Stimulated activated CD4-positive, alpha-beta T cell treated with anti-CD3 and anti-CD28 coated beads, Interleukin-1b, Interleukin-23, amount 100 ng/mL, for 48 hours (primary cell): ENCODE measurements around the gene GFM1.
"Not testable (repeated sequence)": the region's sequence is repeated elsewhere in the genome, so short reads cannot be mapped to it uniquely, and the experiment has no call there.

Experiments
- DNase-seq: peaks from one replicate; pipeline ENCODE4 v3.0.0-alpha.2; 2020

GFM1 gene

GRCh38 chr3:158679547-158680000, 35.2 kb downstream of the GFM1 start:
- DNase-seq, result no peak

- no peak for DNase-seq
Measured at GRCh38 chr3:158680861-158681260, 36.5 kb downstream of the GFM1 start.

DNA sequence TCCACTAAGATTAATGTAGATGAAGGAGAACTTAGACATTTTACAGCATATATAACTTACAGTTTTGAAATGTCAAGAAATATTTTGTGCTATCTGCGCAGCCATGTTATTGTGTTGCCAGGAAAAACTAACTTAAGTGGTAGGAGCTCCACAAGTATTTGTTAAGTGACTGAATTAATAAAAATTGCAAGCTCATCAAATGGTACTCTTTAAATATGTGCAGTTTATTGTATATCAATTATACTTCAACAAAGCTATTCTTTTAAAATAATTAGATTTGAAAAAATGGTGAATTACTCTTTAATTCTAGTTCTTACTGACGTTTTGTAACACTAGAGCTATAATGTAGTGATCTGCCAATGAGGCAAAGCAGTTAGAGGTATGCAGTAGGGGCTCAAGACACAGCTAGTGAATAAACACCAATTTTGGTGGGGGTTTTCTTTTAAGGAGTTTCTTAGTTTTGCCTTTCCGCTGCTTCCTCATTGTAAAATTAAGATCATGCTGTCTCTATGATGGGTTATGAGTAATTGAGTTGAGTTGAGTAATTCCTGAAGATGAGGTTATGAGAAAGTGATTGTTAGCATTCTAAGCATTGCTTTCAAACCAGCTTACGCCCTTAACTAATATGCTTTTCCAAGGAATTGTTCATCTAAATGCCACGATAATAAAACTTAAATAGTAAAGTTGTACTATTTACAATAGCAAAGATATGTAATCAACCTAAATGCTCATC, 39.1 kb downstream of the GFM1 start:
- DNase-seq, result no peak

DNA sequence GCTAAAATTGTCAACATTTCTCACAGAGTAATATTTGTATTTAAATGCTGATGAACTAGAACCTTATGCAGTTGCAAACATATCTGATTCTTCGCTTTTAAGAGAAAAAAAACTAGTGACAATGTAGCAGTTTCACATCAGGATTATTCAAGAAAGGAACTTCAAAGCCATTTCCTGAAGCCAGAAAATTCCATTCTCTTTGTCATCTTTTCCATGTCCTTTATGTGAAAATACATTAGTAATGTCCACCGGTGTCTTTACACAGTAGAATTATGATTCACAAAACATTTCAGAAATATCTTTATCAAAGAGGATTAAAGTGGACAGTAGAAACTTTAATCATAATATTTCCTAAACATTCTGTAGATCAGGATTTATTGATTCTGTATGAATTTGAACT, 40.8 kb downstream of the GFM1 start:
- DNase-seq, result no peak

- not testable (repeated sequence) for DNase-seq
Measured at GRCh38 chr3:158693866-158694456, 49.6 kb downstream of the GFM1 start.

GRCh38 chr3:158696618-158697017, 52.3 kb downstream of the GFM1 start:
- no peak for DNase-seq

GRCh38 chr3:158700559-158700958, 56.2 kb downstream of the GFM1 start:
- no peak for DNase-seq

GRCh38 chr3:158701420-158702065, 57.2 kb downstream of the GFM1 start:
- no peak for DNase-seq

GRCh38 chr3:158702815-158703481, 58.6 kb downstream of the GFM1 start:
- DNase-seq, result no peak

DNA sequence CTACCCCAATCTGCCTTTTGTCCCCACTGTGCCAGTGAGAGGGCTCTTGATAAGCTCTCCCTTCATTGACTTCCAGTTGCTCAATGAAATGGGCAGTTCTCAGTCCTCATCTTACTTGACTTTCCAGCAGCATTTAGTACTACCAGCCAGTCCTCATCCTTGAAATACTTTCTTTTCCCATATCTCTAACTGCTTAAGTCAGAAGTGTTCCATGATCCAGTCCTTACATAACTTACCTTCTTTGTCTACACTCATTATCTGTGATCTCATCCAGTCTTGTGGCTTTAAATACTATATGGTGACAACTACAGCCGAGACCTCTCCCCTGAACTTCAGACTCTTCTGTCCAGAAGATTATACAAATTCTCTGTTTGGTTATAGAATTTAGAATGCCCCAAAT, 59.2 kb downstream of the GFM1 start:
- DNase-seq, result no peak

GRCh38 chr3:158709666-158710083, 65.3 kb downstream of the GFM1 start:
- DNase-seq, result no peak

GRCh38 chr3:158710601-158711000, 66.3 kb downstream of the GFM1 start:
- no peak for DNase-seq

DNA sequence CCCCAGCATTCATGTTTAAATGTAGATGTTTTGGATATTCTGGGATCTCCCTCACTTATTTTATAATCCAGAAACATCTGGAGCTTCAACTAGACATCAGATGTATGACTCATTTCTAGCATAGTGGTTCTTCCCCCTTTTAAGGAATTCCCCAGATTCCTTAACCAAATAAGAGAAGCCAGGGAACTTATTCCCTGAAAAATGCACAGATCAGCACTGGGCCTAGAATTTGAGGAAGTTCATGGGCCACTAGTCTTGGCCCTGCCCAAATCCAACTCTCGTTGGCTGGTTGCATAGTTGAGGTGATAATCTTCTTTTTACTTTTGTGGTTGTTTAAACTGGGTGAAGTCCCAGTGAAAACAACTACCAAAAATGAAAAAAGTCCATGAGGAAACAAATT, 67.6 kb downstream of the GFM1 start:
- DNase-seq, result no peak

GRCh38 chr3:158712443-158712842, 68.1 kb downstream of the GFM1 start:
- DNase-seq, result no peak

DNA sequence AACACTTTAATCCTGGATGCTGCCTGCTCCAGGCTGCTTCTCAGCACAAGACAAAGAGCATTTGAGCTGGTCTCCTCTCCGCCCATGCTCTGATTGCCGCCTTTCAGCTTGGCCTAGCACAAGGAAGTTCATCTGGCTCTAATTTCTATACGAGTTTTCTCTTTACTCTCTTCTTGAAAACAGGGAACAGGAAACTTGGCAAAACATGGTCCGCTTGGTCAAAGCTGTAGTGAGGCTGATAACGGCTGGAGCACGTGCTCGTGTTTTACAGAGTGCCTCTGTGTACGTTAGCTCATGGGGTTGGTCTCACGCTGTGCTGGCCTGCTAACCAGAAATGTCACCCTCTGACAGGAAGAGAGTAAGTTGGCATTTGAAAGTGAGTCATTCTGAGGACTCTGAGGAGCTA, 68.8 kb downstream of the GFM1 start:
- no peak for DNase-seq

DNA sequence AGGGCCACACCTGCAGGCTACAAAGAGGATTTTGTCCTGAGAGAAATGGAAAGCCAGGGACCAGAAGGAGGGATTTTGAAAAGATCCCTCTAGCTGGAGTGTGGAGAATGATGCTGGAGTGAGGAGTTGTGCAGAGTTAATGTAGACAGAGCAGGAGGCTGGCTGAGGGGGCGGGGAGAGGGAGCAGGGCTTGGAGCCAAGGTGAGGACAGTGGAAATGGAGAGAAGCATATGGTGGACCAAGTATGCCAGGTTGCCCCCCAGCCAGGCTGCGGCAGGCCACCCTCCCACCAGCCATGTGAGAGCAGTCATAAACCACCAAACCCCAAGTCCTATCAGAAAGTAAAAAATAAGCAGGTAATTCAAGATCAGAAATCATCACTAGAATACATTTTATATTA, 73.2 kb downstream of the GFM1 start:
- DNase-seq, result no peak

DNA sequence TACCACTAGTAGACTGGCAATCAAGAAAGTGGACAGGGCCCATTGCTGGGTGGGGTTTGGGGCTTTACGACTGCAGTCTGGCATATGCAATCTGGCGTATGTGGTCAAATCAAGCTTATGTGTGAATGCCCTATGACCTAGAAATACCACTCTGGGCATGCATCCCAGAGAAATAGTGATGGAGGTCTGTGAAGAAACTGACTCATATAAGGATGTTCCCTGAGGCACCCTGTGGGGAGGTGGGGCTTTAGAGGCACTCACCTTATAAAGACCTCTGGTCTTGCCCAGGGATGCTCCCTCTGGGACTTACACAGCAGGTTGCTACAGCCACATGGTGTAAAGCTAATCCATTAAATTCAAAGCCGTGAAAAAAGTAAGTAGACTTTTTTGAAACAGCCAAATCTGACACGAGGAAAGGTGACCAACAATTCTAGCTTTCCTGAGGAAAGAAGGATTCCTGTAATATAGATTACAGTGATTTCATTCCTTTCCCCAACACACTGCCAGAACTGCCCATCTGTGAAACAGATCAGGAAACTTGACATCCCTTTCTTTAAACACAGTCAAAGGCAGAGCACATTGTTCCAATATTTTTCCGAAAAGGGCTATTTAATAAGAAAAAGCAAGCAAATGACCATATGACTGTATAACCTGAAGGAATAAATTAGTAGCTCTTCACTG, 74.3 kb downstream of the GFM1 start:
- DNase-seq, result no peak

GRCh38 chr3:158722108-158722507, 77.8 kb downstream of the GFM1 start:
- DNase-seq, result no peak

GRCh38 chr3:158723991-158724390, 79.7 kb downstream of the GFM1 start:
- no peak for DNase-seq

DNA sequence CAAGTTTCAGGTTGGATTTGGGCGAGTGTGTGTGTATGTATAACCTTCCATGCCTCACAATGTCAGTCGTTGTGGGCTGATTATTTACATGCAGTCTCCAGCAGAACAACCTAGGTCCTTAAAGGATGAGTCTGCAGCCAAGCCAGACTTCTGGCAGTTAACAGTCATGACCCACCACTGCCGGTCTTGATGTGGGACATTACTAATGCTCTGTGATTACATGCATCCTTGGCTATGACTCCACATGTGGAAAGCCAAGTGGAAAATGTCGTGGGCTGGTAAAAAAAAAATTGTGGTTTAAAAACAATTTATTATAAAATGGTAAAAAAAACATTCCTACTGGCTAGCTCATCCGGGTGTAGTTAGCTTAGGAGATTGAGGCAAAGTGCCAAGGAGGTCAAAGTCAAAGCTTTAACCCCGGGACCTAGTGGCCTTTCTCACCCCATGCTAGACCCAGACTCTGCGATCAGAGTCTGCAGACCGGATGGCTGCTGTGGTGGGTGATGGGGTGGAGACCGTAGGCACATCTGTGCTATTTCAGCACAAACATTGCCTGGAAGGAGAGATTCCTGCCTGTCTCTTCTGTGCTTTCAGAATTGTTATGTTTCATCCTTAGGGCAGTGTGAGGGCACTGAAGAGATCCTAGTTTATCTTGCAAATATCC, 81.2 kb downstream of the GFM1 start:
- DNase-seq, result peak; percentile 47

GRCh38 chr3:158727206-158728060, 83.1 kb downstream of the GFM1 start:
- DNase-seq, result no peak

- DNase-seq, result no peak
Measured at GRCh38 chr3:158728061-158728377, 83.7 kb downstream of the GFM1 start.
